K562 (cell line): ENCODE results near the gene TMEM45B. TPM values are rescaled to one million over a fixed set of nuclear protein-coding genes. Genes with fewer than 3 reads are reported as not detected.

Experiments used
- ATAC-seq: fragments of 200-7000 bp; cut with Tn5 transposase; 3 replicates; pipeline ENCODE4 v1.9.1; 2020; ENCODE audit warnings: moderate library complexity
- BruUV-seq: library from RNA; stranded (reverse); fragments of 400-500 nt; replicated peaks from 2 replicates; lab custom pipeline; 2021; lab: Mats Ljungman, UMichigan
- CTCF ChIA-PET: fragments of 300-600 bp; formaldehyde crosslinking; extraction: SDS; loops from one replicate; lab custom pipeline; 2021; ENCODE audit warnings: low intra/inter-chr PET ratio; lab: Yijun Ruan, JAX
- POLR2A ChIA-PET: fragments of 300-600, 350-650 bp; sonication (Branson Sonifier 250); formaldehyde crosslinking; extraction: SDS; loops from one replicate; lab custom pipeline; 2021; ENCODE audit warnings: antibody characterized with exemption, inconsistent platforms; lab: Yijun Ruan, JAX
- DNase-seq, 4 experiments: peaks; one replicate each; pipeline versions ENCODE4 v3.0.0 to v3.0.0-alpha.2; 2011 to 2018; ENCODE audit warnings: low spot score in 3 of 4, mixed read lengths in 3 of 4; ENCODE audit errors: extremely low read depth in 1 of 4
- FAIRE-seq: peaks from 2 replicates; lab custom pipeline; 2011; peaks lifted over from hg19 to GRCh38; lab: Jason Lieb, UNC
- H2AFZ ChIP-seq: 2 replicates; pipeline ENCODE4 v1.6.0; 2011; ENCODE audit warnings: low read depth, low read length, control low read depth, inconsistent platforms
- H3K27ac ChIP-seq: fragments of 200-600 bp; 3 replicates; pipeline ENCODE4 v1.8.0; 2011; ENCODE audit warnings: low read depth, mild to moderate bottlenecking, control low read depth, inconsistent platforms, low read length, moderate library complexity, mixed read lengths; ENCODE audit errors: extremely low read depth
- H3K27me3 ChIP-seq, 2 experiments: fragments of 300-600 bp in 1 of 2; 2 replicates in 1 of 2; 3 replicates in 1 of 2; pipeline versions ENCODE4 v1.6.0 to v1.8.0; 2011; ENCODE audit warnings: inconsistent platforms in 2 of 2, low read length in 2 of 2, mild to moderate bottlenecking in 1 of 2, mixed read lengths in 1 of 2, moderate library complexity in 1 of 2; ENCODE audit not compliant: control insufficient read depth in 2 of 2, insufficient read depth in 2 of 2
- H3K36me3 ChIP-seq: fragments of 300-600 bp; 3 replicates; pipeline ENCODE4 v1.8.0; 2011; ENCODE audit warnings: mild to moderate bottlenecking, low read length, inconsistent platforms; ENCODE audit not compliant: control insufficient read depth, insufficient read depth
- H3K4me1 ChIP-seq, 2 experiments: fragments of 200-600 bp in 1 of 2; replicated peaks in 1 of 2; 2 replicates in 1 of 2; 3 replicates in 1 of 2; pipeline versions ENCODE4 v1.5.1 to v1.8.0; 2011; ENCODE audit warnings: inconsistent platforms in 2 of 2, low read length in 2 of 2, mild to moderate bottlenecking in 1 of 2, mixed read lengths in 1 of 2, moderate library complexity in 1 of 2; ENCODE audit not compliant: control insufficient read depth in 2 of 2, insufficient read depth in 2 of 2
- H3K4me2 ChIP-seq: 2 replicates; pipeline ENCODE4 v1.6.1; 2011; ENCODE audit warnings: low read length, control low read depth, inconsistent platforms, mixed read lengths; ENCODE audit not compliant: insufficient read depth
- H3K4me3 ChIP-seq: fragments of 200-600 bp; sonication (generic), shearing (Covaris generic); 2 replicates; pipeline ENCODE4 v1.5.1; 2016; ENCODE audit warnings: control low read depth, inconsistent platforms
- H3K79me2 ChIP-seq: fragments of 200-600 bp; 3 replicates; pipeline ENCODE4 v1.8.0; 2011; ENCODE audit warnings: low read length, inconsistent platforms; ENCODE audit not compliant: control insufficient read depth, insufficient read depth
- H3K9ac ChIP-seq, 2 experiments: 2 replicates each; pipeline versions ENCODE4 v1.6.0 to v1.6.1; 2011; ENCODE audit warnings: low read depth in 2 of 2, low read length in 2 of 2, control low read depth in 1 of 2, inconsistent platforms in 1 of 2, mild to moderate bottlenecking in 1 of 2, mixed read lengths in 1 of 2; ENCODE audit not compliant: insufficient read depth in 1 of 2
- H3K9me1 ChIP-seq: one replicate; pipeline ENCODE4 v1.6.0; 2011; ENCODE audit warnings: inconsistent platforms, mild to moderate bottlenecking, low read length, moderate library complexity; ENCODE audit not compliant: control insufficient read depth, insufficient read depth
- H3K9me3 ChIP-seq: replicated peaks from 2 replicates; pipeline ENCODE4 v1.5.1; 2011; ENCODE audit warnings: low read depth, low read length, inconsistent platforms; ENCODE audit not compliant: control insufficient read depth, insufficient read depth
- H4K20me1 ChIP-seq: replicated peaks from 2 replicates; pipeline ENCODE4 v1.6.1; 2011; ENCODE audit warnings: low read length, inconsistent platforms, mixed read lengths; ENCODE audit not compliant: control insufficient read depth, insufficient read depth
- CEBPB ChIP-seq: fragments of 450-650 bp; IDR thresholded peaks from 2 replicates; pipeline ENCODE4 v1.6.1; 2016; ENCODE audit warnings: missing genetic modification characterization, missing compliant biosample characterization
- FOXK2 ChIP-seq, 2 experiments: fragments of 450-650 bp; IDR thresholded peaks in 1 of 2; conservative IDR thresholded peaks in 1 of 2; 2 replicates each; pipeline ENCODE4 v1.6.1; 2016; ENCODE audit warnings: low read depth in 2 of 2, mild to moderate bottlenecking in 1 of 2
- WGBS: fragments of 100-300 bp; shearing (Covaris generic); methylation state at CpG from one replicate; pipeline ENCODE4 v1.1.6; 2016; ENCODE audit warnings: low coverage, mixed read lengths; ENCODE audit not compliant: insufficient coverage; ENCODE audit errors: missing lambda C conversion rate; 5-methylcytosine and 5-hydroxymethylcytosine counted together
- in situ Hi-C: fragments of 300-500 bp; cut with MboI; formaldehyde crosslinking; loops from 4 replicates; pipeline ENCODE4 v1.15.0; 2018; ENCODE audit warnings: inconsistent platforms, mixed read lengths
- intact Hi-C: fragments of 100-400 bp; cut with micrococcal nuclease; formaldehyde crosslinking; loops from 2 replicates; pipeline ENCODE4 v1.14.2; 2022
- polyA plus RNA-seq, 8 experiments: library from polyadenylated mRNA; depleted of rRNA in 4 of 8; stranded (reverse) in 5 of 8; unstranded in 3 of 8; fragments of >200 nt; fragmentation: Nextera tagmentation in 2 of 8; fragmentation: Illumina TruSeq in 1 of 8; extraction: Ambion mirVana in 2 of 8; extraction: Trizol in 1 of 8; gene quantifications; 2 replicates each; pipeline versions ENCODE4 v1.2.1 to v1.2.3, GENCODE V29; 2011 to 2014; ENCODE audit warnings: inconsistent platforms in 1 of 8, missing spikeins in 1 of 8
- total RNA-seq, 7 experiments: library from RNA; depleted of rRNA in 6 of 7; stranded (reverse); fragments of >200 nt in 6 of 7; fragmentation: Illumina TruSeq in 2 of 7; extraction: Trizol in 2 of 7; gene quantifications; 2 replicates each; pipeline versions ENCODE4 v1.2.1 to v1.2.3, GENCODE V29; 2011 to 2021; ENCODE audit warnings: low replicate concordance in 1 of 7
- TF ChIP-seq, protein P1 (sequence below): fragments of 250-450 bp; sonication (Bioruptor Pico); IDR thresholded peaks from 2 replicates; pipeline ENCODE4 v1.4.0; 2020; ENCODE audit warnings: mild to moderate bottlenecking, moderate library complexity, borderline replicate concordance

The TMEM45B gene
- total and polyA plus RNA-seq, 9 of the 15 experiments (the other 6 are each of a cell fraction or from before 2014, with no cell fraction given) = 0.07 TPM; not detected in 8

DNA sequence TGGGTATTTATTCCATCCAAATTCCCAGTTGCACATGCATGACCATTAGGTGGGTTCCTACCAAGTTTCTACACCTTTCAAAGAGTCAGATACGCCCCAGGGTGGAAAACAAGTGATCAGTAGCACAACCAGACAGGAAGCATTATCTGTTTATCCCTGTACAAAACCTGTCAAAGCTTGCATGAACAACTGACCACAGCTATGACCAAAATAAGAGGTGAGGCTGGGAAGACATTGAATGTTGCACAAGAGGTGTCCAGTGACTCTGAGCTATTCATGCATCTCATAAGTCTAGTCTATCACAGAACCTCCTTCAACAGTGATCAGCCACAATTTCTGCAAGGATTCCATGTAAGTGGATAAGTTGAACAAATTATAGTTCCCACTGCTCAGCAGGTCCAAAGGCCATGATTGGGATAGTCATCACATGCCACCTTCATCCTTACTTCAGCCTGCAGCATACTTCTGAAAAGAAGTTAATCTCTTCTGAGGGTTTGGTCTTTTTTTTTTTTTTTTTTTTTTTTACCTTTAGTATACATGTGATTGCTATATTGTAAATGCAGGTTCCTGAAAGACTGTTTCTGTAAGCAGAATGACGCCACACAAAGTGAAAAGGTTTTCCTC, 28.0 kb upstream of the TMEM45B start:
- intact Hi-C loops = loop anchor here (10.0 kb wide), 1 partner anchor 347 kb away; no protein-coding TSS in a partner anchor

More for the DNA sequence above, 28.0 kb upstream of the TMEM45B start:
- Histone ChIP-seq H3K4me3 (no peak overlapping the region), H3K79me2 (no peaks in the 10 kb centered on the region), H2AFZ (no peak overlapping the region), H3K27me3 (no peaks in the 10 kb centered on the region), H3K36me3 (no peaks in the 10 kb centered on the region), H3K4me2 (no peak overlapping the region), H4K20me1 (no peaks in the 10 kb centered on the region), H3K27ac (no peak overlapping the region), H3K9ac (no peak overlapping the region), H3K9me1 (no peaks in the 10 kb centered on the region), H3K4me1 (no peaks in the 10 kb centered on the region), H3K9me3 (no peaks in the 10 kb centered on the region)
- CTCF ChIA-PET = no interaction called here
- DNase-seq = no peak
- ATAC-seq = no peak
- no TSS peak for BruUV-seq
- FAIRE-seq = peak; percentile 11
- WGBS = 0% methylated on average over 2 of the region's 2 CpGs
- in situ Hi-C loops = no loop called here
- POLR2A ChIA-PET = interaction anchor here (0.6 kb wide), 1 partner anchor 15 kb away, joined by 4 read pairs; no protein-coding TSS in a partner anchor
- 0 out of 2 replicates have a peak, but pooled peaks have one; percentile 12 for TF ChIP-seq CEBPB
- TF ChIP-seq FOXK2 (conservative IDR thresholded peaks at IDR 0.05 in 1 of 2, IDR thresholded peaks at IDR 0.05 in 1 of 2; ENCODE audit: low read depth in 2 of 2) = no peak
- TF ChIP-seq, protein P1, sequence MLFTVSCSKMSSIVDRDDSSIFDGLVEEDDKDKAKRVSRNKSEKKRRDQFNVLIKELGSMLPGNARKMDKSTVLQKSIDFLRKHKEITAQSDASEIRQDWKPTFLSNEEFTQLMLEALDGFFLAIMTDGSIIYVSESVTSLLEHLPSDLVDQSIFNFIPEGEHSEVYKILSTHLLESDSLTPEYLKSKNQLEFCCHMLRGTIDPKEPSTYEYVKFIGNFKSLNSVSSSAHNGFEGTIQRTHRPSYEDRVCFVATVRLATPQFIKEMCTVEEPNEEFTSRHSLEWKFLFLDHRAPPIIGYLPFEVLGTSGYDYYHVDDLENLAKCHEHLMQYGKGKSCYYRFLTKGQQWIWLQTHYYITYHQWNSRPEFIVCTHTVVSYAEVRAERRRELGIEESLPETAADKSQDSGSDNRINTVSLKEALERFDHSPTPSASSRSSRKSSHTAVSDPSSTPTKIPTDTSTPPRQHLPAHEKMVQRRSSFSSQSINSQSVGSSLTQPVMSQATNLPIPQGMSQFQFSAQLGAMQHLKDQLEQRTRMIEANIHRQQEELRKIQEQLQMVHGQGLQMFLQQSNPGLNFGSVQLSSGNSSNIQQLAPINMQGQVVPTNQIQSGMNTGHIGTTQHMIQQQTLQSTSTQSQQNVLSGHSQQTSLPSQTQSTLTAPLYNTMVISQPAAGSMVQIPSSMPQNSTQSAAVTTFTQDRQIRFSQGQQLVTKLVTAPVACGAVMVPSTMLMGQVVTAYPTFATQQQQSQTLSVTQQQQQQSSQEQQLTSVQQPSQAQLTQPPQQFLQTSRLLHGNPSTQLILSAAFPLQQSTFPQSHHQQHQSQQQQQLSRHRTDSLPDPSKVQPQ (CRISPR knock-in tag) = no peak
